GM10847 (cell line): Measurements from ENCODE around the gene BBS9.

Source experiments
- POLR2A ChIP-seq: IDR thresholded peaks from 2 replicates; pipeline ENCODE4 v1.6.1; 2011; ENCODE audit not compliant: insufficient read length; ENCODE audit errors: extremely low read depth

Gene BBS9

DNA sequence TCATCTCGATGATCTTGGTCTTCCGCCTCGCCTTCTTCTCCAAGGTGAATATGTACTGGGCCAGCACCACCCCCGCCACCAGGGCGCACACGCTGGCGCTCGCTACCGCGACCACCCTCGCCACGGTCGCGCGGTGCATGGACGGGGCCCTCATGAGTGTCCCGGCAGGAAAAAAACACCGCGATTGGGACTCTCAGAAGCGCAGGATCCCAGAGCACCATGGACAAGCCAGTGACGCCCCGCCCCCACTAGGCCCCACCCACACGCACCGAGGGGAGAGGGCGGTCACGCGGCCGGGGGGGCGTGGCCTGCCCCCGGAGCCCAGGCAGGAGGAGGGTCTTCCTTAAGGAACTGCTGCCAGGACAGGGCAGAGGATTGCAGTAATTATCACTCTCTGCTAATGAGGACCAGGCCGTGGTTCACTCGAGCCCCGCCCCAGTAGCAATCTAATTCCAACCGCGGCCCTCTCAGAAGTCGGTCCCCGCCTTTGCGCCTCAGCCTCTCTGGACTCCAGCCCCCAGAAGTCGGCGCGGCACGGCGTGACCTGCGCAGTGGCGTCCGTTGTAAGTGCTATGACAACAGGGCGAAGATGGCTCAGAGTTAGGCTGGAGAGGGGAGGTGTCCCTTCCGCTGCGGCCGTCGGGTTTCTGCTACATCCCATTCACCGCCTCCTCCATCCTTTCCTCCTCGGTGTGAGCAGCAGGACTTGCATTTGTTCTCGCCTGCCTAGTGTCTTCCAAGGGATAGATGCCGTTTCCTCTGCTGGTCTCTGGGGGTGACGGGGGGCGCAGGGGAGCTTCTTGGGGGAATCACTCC, at the start of gene BBS9:
TSS of gene BBS9 (plus strand) at position 575 of the 816 bp plus-strand sequence. CDS start 16,689 bp downstream, outside the sequence.
- no peak for TF ChIP-seq POLR2A

DNA sequence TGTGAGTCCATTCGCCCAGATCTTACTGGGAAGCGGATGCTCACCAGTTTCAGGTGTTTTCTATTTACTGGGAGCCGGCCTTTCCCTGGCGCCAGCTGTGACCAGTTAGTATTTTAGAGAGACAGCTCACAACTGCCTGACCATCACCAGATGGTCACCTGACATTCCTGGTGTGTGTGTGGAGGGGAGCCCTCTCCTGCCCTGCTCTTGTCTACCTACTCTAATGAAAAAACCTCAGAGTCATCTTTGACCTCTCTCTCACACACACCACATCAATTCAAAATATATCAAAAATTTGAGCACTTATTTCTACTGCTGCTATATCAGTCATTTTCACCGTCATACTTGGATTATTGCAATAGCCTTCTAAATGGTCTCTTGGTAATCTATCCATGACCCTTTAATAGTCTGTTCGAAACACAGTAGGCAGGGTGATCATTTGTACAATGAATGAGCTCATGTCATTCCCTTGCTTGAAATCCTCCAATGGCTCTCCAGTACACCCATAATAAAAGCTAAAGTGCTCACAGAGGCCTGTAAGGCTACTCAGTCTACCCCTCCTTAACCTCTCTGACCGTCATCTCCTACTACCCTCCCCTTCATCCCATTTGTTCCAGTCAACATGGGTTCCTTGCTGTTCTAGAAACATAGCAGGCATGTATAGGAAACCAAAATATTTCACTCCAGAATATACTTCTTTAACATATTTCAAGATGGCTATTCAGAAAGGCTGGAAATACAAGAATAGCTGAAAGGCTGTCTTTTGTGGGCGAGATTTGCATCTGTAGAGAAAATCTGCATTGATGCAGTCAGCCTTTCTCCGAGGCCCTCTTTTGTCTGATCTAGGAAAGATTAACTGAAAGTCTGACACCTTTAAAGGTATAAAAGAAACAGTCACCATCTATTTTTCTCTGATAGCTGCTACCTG, 49.3 kb upstream of the BBS9 start:
- no peak for TF ChIP-seq POLR2A

DNA sequence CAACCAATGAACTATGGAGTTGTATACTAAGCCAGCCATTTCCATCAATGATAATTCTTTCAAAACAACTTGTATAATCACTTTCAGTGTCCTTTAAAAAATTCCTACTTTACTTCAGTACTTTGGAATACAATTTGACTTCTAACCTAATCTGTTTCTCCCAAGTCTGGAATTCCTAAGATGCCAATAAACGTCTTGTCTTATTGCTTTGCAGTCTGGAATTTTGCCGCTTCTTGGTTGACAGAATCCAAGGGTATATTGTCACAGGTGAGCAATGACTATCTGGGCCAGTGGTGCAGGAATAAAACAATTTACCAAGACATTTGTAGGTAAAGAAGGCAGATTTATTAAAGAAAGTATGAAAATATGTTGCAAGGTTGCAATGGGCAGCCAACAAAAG, 42.0 kb upstream of the BBS9 start:
- no peak for TF ChIP-seq POLR2A

DNA sequence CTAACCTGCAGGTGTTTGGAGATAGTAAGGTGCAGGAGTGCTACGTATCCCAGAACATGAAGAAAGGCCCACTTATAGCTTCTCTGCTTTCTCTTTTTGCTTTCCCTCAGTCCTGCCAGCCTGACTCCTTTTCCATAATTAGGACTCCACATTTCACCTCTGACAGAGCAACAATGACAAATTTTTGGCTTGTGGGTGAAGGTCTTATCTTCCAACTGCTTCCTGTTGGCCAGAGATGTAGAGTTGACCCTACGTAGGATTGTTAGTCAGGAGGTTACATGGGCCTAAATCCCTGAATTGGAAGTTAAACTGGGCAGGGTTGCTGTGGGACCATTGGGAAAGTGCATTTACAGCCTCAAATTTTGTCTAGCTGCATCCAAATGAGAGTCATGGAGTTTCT, 41.5 kb upstream of the BBS9 start:
- no peak for TF ChIP-seq POLR2A

DNA sequence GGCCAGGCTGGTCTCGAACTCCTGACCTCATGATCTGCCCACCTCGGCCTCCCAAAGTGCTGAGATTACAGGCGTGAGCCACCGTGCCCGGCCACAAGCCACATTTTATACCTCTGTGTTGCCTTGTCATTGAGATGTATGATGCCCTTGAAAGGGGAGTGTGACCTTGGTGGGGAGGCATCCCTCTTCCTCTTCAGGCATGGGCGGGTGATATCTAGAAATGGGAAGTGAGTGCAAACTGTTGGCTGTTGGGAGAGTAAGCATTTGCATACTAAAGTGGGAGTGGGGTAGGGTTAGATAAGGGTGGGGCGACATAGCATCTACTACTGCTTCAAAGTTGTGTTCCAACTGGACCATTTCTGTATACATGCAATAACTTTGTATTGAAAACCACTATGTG, 40.2 kb upstream of the BBS9 start:
- TF ChIP-seq POLR2A: no peak

DNA sequence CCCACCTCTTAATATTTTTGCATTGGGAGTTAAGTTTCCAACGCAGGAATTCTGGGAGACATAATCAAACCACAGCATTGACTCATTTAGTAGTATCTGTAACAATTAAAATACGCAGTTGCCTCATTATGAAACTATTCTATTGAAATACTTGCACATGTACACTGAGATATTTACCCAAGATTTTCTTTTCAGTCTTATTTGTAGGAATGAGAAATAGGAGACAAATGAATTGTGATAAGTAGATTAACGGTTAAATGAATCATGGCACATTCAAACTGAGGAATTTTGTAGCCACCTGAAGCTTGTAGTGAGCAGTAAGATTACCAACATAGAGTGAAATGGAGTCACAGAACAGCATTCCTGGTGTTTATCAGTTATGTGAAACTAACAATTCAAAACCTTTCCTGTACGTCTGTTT, 38.2 kb upstream of the BBS9 start:
- no peak for TF ChIP-seq POLR2A

DNA sequence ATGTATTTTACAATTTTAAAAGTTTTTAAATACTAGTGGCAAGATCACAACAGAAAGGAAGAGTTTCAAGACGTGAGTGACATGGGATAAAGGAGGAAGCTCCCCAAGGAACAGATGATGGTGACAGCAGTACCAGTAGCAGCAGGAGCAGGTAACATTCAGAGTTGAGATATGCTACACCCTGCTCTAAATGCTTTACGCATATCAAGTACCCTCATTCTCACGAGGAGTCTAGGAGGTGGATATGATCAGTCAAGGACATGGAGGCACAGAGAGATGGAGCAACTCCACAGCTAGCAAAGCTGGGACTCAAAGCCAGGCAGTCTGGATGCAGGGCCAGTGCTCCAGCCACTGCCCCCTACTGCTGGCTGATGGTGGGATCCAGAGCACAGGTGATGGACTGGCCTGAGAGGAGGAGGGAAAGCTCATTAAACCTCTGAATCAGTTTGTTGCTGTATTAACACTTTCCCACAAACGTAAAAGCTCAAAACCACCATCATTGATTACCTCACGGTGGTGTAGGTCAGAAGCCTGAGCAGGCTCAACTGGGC, 37.6 kb upstream of the BBS9 start:
- no peak for TF ChIP-seq POLR2A

DNA sequence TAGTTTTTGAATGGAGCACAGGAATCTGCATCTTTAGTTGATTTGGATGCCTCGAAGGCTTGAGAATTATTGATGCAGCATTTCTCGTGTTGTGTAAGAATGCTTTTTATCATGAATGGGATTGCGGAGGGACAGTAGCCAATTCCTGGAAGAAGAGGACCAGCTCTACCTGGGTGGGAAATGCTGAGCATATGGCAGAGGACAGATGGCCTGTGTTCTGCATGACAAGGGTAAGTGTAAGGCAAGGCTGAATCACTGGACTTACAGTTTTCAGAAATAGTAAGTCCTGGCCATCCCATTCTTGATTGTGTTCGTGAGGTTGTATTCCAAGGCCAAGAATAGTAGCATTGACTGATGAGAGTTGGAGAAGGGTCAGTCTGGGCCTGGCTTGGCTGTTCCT, 36.1 kb upstream of the BBS9 start:
- no peak for TF ChIP-seq POLR2A

DNA sequence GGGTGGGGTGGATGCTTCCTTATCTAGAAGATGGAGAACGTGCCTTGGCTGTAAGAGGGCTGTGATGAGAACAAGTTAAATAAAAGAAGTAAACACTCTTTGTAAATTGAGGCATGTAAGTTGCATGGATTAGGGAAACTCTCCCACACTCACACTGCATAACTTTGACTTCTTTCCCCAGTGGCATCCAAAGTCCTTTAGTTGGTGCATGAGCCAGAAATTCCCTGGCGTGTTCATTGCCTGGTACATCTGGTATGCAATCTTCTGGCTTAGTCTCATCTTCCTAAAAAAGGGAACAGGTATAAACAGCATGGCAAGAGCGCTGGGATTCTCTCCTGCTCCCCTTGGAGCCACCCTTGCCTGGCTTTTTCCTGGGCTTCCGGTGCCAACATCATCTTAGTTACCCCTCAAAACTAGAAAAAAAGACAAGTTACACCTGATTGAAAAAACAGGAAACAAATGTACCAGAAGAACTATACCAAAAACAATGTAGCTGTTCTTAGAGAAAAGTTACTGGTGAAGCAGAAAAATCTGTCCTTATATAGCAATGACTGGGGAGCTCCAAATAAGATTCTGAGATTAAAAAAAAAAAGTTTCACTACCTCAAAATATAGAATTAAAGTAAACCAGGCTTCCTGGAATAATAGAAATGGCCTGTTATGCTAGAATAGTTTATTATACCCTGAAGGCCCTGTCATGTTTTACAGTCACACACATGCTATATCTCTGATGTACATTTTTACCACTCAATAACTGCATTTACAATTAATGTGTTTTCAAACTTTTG, 30.0 kb upstream of the BBS9 start:
- TF ChIP-seq POLR2A: no peak

DNA sequence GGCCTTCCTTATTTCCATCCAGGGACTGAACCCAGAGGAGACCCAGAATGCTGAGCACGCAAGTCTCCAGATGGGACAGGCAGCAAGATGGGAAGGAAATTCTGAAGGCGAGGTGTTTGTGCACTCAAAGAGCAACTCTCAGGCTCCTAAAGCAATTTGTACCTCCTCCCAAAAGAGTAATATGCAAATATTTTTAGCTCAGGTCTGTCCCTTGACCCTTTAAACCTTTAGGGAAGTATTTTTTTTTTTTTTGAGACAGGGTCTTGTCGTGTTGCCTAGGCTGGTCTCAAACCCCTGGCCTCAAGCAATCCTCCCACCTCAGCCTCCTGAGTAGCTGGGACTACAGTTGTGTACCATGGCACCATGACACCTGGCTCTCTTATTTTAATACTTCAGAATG, 28.6 kb upstream of the BBS9 start:
- no peak for TF ChIP-seq POLR2A

DNA sequence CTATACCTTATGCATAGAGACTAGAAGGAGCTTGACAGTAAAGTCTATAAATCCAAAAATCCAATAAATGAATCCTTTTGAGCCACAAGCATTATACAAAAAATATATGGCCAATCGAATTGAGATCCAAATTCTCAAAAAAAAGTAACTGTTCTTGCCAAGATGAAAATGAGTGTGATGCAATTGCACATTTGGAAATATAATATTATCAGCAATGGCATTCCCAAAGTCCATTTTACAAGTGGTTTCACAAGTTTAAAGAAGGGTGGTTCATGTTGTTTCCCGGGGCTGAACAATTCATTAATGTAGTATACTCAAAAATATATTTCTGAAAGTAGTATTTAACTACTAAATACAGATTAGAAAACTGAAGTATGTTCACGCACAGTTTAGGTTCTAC, 27.5 kb upstream of the BBS9 start:
- TF ChIP-seq POLR2A: no peak

DNA sequence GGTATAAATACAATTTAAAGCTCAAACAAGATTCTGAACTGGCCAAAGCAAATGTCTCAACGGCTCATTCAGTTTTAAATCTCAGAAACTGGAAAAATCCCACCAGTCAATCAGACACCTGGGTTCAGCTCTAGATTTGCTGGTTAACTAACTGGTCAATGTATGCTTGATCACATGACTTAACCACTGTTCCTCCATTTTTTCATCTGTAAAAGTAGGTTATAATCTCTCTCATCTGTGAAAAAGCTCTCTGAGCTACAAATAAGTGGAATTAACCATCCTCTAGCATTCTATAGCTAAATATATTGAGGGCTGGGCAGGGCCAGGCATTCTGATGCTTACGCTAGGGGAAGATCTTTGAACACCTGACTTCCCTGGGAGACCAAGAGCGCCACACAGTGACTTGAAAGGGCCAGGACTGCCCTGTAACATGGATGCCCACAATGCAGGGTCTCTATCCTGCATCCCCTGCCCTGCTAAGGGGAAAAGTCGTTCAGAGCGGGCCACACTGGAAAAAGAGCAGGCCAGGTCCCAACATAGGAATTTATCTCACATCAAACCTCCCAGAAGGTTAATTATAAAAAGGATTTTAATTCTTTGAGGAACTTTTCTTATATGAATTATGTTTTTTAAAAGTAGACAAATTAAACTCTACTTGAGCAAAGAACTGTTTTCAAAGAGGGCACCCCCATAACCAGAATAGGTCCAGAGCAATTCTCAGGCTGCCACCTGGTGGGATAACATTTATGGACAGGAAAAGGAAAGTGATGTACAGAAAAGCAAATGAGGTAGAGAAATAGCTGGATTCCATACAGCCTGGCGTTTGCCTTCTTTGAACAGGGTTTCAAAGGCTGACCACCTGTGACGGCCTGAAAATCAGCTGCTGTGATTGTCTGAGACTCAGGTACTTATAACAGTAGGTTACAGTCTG, 22.0 kb upstream of the BBS9 start:
- no peak for TF ChIP-seq POLR2A

DNA sequence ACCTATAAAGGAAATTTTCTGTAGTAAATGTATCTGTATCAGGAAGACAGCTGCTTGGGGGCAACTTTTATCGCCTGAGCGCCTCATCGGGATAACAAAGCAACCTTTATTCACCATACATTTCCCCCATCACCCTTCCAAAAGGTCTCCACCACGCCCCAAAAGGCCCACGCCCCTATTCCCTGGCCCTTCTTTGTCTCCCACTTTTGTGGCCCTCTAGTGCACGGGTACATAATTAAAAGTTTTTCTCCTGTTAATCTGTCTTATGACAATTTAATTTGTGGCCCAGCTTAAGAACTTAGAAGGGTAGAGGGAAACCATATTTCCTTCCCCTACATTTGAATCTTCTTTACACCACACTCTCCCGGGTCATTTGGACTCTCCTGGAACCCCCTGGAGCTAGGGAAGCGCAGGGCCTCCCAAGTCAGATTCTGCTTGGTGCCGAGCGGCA, 20.8 kb upstream of the BBS9 start:
- no peak for TF ChIP-seq POLR2A
